DOHH2 (cell line): ENCODE results near the gene CACNA1F.

Experiments
- EZH2phosphoT487 ChIP-seq: fragments of 200-600 bp; sonication (generic); IDR thresholded peaks from 2 replicates; pipeline ENCODE4 v1.6.1; 2017; ENCODE audit warnings: borderline replicate concordance, mild to moderate bottlenecking, antibody characterized with exemption, low read length, moderate library complexity, mixed read lengths
- TF ChIP-seq, protein P1 (sequence below): fragments of 200-600 bp; sonication (generic); IDR thresholded peaks from one replicate; pipeline ENCODE4 v1.5.1; 2014; ENCODE audit warnings: antibody characterized with exemption, mild to moderate bottlenecking, low read depth, low read length; ENCODE audit not compliant: poor library complexity, severe bottlenecking

DNA sequence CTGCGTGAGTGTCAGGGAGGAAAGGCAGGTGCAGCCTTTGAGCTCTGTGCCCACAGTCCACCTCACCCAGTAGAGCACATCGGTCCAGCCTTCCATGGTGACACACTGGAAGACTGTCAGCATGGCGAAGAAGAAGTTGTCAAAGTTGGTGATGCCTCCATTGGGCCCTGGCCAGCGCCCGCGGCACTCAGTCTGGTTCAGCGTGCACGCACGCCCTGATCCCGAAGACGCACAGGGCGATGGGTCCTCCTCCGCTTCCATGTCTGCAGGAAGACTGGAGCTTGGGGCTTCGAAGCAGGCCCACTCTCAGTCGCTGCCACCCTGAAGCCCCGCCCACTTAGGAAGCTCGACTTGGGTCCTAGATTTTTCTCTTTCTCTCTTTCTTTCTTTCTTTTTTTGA is 5.0 kb downstream of the CACNA1F start:
- TF ChIP-seq, protein P1, sequence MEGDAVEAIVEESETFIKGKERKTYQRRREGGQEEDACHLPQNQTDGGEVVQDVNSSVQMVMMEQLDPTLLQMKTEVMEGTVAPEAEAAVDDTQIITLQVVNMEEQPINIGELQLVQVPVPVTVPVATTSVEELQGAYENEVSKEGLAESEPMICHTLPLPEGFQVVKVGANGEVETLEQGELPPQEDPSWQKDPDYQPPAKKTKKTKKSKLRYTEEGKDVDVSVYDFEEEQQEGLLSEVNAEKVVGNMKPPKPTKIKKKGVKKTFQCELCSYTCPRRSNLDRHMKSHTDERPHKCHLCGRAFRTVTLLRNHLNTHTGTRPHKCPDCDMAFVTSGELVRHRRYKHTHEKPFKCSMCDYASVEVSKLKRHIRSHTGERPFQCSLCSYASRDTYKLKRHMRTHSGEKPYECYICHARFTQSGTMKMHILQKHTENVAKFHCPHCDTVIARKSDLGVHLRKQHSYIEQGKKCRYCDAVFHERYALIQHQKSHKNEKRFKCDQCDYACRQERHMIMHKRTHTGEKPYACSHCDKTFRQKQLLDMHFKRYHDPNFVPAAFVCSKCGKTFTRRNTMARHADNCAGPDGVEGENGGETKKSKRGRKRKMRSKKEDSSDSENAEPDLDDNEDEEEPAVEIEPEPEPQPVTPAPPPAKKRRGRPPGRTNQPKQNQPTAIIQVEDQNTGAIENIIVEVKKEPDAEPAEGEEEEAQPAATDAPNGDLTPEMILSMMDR = no peak
- no peak for TF ChIP-seq EZH2phosphoT487
